ENCODE measurements around the gene KLHL29.

KLHL29 gene

GRCh38 chr2:23380562-23381065 lies 4.4 kb upstream of the KLHL29 start:
- DNase-seq (ENCODE audit: insufficient read length, low spot score), result no peak
- TF ChIP-seq PAX5 (IDR thresholded peaks at IDR 0.05; ENCODE audit: insufficient read depth, low read length, severe bottlenecking) (no peak), POLR2AphosphoS5 (IDR thresholded peaks at IDR 0.05; ENCODE audit: low read depth, low read length) (no peak), TAF1 (IDR thresholded peaks at IDR 0.05; ENCODE audit: low read depth, low read length) (no peak), POU2F2 (IDR thresholded peaks at IDR 0.05; ENCODE audit: low read depth, low read length) (0 out of 2 replicates have a peak, but pooled peaks have one; percentile 6)
- FAIRE-seq, result peak; percentile 82

- TF ChIP-seq POLR2AphosphoS5 (IDR thresholded peaks at IDR 0.05; ENCODE audit: low read depth, low read length) (no peak), POLR2A (IDR thresholded peaks at IDR 0.05; ENCODE audit: low read depth, low read length) (no peak), TAF1 (IDR thresholded peaks at IDR 0.05; ENCODE audit: low read depth, low read length) (no peak), PAX5 (IDR thresholded peaks at IDR 0.05; ENCODE audit: insufficient read depth, low read length, severe bottlenecking) (no peak), POU2F2 (IDR thresholded peaks at IDR 0.05; ENCODE audit: low read depth, low read length) (no peak), SPI1 (IDR thresholded peaks at IDR 0.05; ENCODE audit: low read depth, low read length) (no peak)
- no peak for FAIRE-seq
- no peak for DNase-seq (ENCODE audit: insufficient read length, low spot score)
Measured at GRCh38 chr2:23381084-23381483, 3.9 kb upstream of the KLHL29 start.

- DNase-seq (ENCODE audit: insufficient read length, low spot score), result no peak
- no peak for FAIRE-seq
- no peak for TF ChIP-seq SPI1 (IDR thresholded peaks at IDR 0.05; ENCODE audit: low read depth, low read length)
Measured at GRCh38 chr2:23381485-23381884, 3.5 kb upstream of the KLHL29 start.

- FAIRE-seq (no peak), DNase-seq (ENCODE audit: insufficient read length, low spot score) (no peak)
- TF ChIP-seq TAF1 (IDR thresholded peaks at IDR 0.05; ENCODE audit: low read depth, low read length) (no peak), POU2F2 (IDR thresholded peaks at IDR 0.05; ENCODE audit: low read depth, low read length) (no peak), PAX5 (IDR thresholded peaks at IDR 0.05; ENCODE audit: insufficient read depth, low read length, severe bottlenecking) (no peak), POLR2AphosphoS5 (IDR thresholded peaks at IDR 0.05; ENCODE audit: low read depth, low read length) (no peak), POLR2A (IDR thresholded peaks at IDR 0.05; ENCODE audit: low read depth, low read length) (no peak), SPI1 (IDR thresholded peaks at IDR 0.05; ENCODE audit: low read depth, low read length) (no peak)
Measured at GRCh38 chr2:23383100-23383499, 1.9 kb upstream of the KLHL29 start.

GRCh38 chr2:23385351-23385747 lies 370 bp downstream of the KLHL29 start:
- FAIRE-seq, result no peak
- DNase-seq (ENCODE audit: insufficient read length, low spot score), result peak; percentile 41
- TF ChIP-seq PAX5 (IDR thresholded peaks at IDR 0.05; ENCODE audit: insufficient read depth, low read length, severe bottlenecking), result no peak
- TF ChIP-seq SPI1 (IDR thresholded peaks at IDR 0.05; ENCODE audit: low read depth, low read length), result no peak
- no peak for TF ChIP-seq POLR2AphosphoS5 (IDR thresholded peaks at IDR 0.05; ENCODE audit: low read depth, low read length)
- TF ChIP-seq TAF1 (IDR thresholded peaks at IDR 0.05; ENCODE audit: low read depth, low read length), result no peak
- no peak for TF ChIP-seq POLR2A (IDR thresholded peaks at IDR 0.05; ENCODE audit: low read depth, low read length)
- TF ChIP-seq POU2F2 (IDR thresholded peaks at IDR 0.05; ENCODE audit: low read depth, low read length), result no peak

- FAIRE-seq (no peak), DNase-seq (ENCODE audit: insufficient read length, low spot score) (peak; percentile 35)
- TF ChIP-seq POU2F2 (IDR thresholded peaks at IDR 0.05; ENCODE audit: low read depth, low read length), result no peak
- TF ChIP-seq TAF1 (IDR thresholded peaks at IDR 0.05; ENCODE audit: low read depth, low read length), result no peak
- TF ChIP-seq PAX5 (IDR thresholded peaks at IDR 0.05; ENCODE audit: insufficient read depth, low read length, severe bottlenecking), result no peak
- TF ChIP-seq POLR2A (IDR thresholded peaks at IDR 0.05; ENCODE audit: low read depth, low read length), result no peak
- no peak for TF ChIP-seq POLR2AphosphoS5 (IDR thresholded peaks at IDR 0.05; ENCODE audit: low read depth, low read length)
- no peak for TF ChIP-seq SPI1 (IDR thresholded peaks at IDR 0.05; ENCODE audit: low read depth, low read length)
Measured at GRCh38 chr2:23385748-23386338, 864 bp downstream of the KLHL29 start.

GRCh38 chr2:23386339-23387220 lies 1.6 kb downstream of the KLHL29 start:
- no peak for TF ChIP-seq POLR2AphosphoS5 (IDR thresholded peaks at IDR 0.05; ENCODE audit: low read depth, low read length)
- no peak for TF ChIP-seq PAX5 (IDR thresholded peaks at IDR 0.05; ENCODE audit: insufficient read depth, low read length, severe bottlenecking)
- TF ChIP-seq TAF1 (IDR thresholded peaks at IDR 0.05; ENCODE audit: low read depth, low read length), result no peak
- TF ChIP-seq POU2F2 (IDR thresholded peaks at IDR 0.05; ENCODE audit: low read depth, low read length), result no peak
- TF ChIP-seq POLR2A (IDR thresholded peaks at IDR 0.05; ENCODE audit: low read depth, low read length), result no peak
- no peak for TF ChIP-seq SPI1 (IDR thresholded peaks at IDR 0.05; ENCODE audit: low read depth, low read length)
- DNase-seq (ENCODE audit: insufficient read length, low spot score) (peak; percentile 42), FAIRE-seq (peak; percentile 80)

GRCh38 chr2:23387221-23387550 lies 2.2 kb downstream of the KLHL29 start:
- TF ChIP-seq POU2F2 (IDR thresholded peaks at IDR 0.05; ENCODE audit: low read depth, low read length) (no peak), POLR2A (IDR thresholded peaks at IDR 0.05; ENCODE audit: low read depth, low read length) (no peak), TAF1 (IDR thresholded peaks at IDR 0.05; ENCODE audit: low read depth, low read length) (no peak), SPI1 (IDR thresholded peaks at IDR 0.05; ENCODE audit: low read depth, low read length) (no peak), PAX5 (IDR thresholded peaks at IDR 0.05; ENCODE audit: insufficient read depth, low read length, severe bottlenecking) (no peak), POLR2AphosphoS5 (IDR thresholded peaks at IDR 0.05; ENCODE audit: low read depth, low read length) (no peak)
- no peak for FAIRE-seq
- DNase-seq (ENCODE audit: insufficient read length, low spot score), result no peak

- DNase-seq (ENCODE audit: insufficient read length, low spot score), result no peak
- FAIRE-seq, result no peak
- TF ChIP-seq SPI1 (IDR thresholded peaks at IDR 0.05; ENCODE audit: low read depth, low read length) (no peak), POLR2AphosphoS5 (IDR thresholded peaks at IDR 0.05; ENCODE audit: low read depth, low read length) (no peak), POLR2A (IDR thresholded peaks at IDR 0.05; ENCODE audit: low read depth, low read length) (no peak), TAF1 (IDR thresholded peaks at IDR 0.05; ENCODE audit: low read depth, low read length) (no peak), PAX5 (IDR thresholded peaks at IDR 0.05; ENCODE audit: insufficient read depth, low read length, severe bottlenecking) (no peak), POU2F2 (IDR thresholded peaks at IDR 0.05; ENCODE audit: low read depth, low read length) (no peak)
Measured at GRCh38 chr2:23387845-23388244, 2.9 kb downstream of the KLHL29 start.
